SK-N-MC (cell line): Measurements from ENCODE around the gene CTDSP2.

Source experiments
- EZH2 ChIP-seq: fragments of 200-600 bp; sonication (generic); IDR thresholded peaks from one replicate; pipeline ENCODE4 v1.6.1; 2017; ENCODE audit warnings: antibody characterized with exemption
- POLR2AphosphoS5 ChIP-seq: IDR thresholded peaks from 2 replicates; pipeline ENCODE4 v1.6.1; 2012; ENCODE audit warnings: mild to moderate bottlenecking, low read depth, low read length, borderline replicate concordance

GRCh38 chr12:57838594-57839302, 7.8 kb downstream of the CTDSP2 start:
- TF ChIP-seq EZH2 (no peak), POLR2AphosphoS5 (no peak)
